NCI-H524 (cell line): ENCODE data around the gene MAP3K8.

Experiments used
- DNase-seq, 2 experiments: peaks; one replicate each; lab custom pipeline; 2025; lab: John Stamatoyannopoulos, UW

Gene MAP3K8

GRCh38 chr10:30490289-30491000 lies 56.5 kb downstream of the MAP3K8 start:
- DNase-seq = no peak

- DNase-seq = no peak
These were observed 57.4 kb downstream of the MAP3K8 start for GRCh38 chr10:30491204-30491915.

GRCh38 chr10:30491916-30492515 lies 58.0 kb downstream of the MAP3K8 start:
- DNase-seq = no peak

- DNase-seq = no peak
These were observed 59.9 kb downstream of the MAP3K8 start for GRCh38 chr10:30493609-30494530.

GRCh38 chr10:30494558-30494957 lies 60.6 kb downstream of the MAP3K8 start:
- no peak for DNase-seq

- no peak for DNase-seq
These were observed 61.7 kb downstream of the MAP3K8 start for GRCh38 chr10:30495687-30496086.

GRCh38 chr10:30499816-30500215 lies 65.8 kb downstream of the MAP3K8 start:
- no peak for DNase-seq

- DNase-seq = no peak
These were observed 66.5 kb downstream of the MAP3K8 start for GRCh38 chr10:30500534-30500933.

GRCh38 chr10:30500963-30501504 lies 67.0 kb downstream of the MAP3K8 start:
- no peak for DNase-seq

- no peak for DNase-seq
These were observed 68.5 kb downstream of the MAP3K8 start for GRCh38 chr10:30502266-30503060.

GRCh38 chr10:30503700-30504266 lies 69.8 kb downstream of the MAP3K8 start:
- DNase-seq = no peak

GRCh38 chr10:30505543-30506298 lies 71.7 kb downstream of the MAP3K8 start:
- no peak for DNase-seq

GRCh38 chr10:30509508-30509907 lies 75.5 kb downstream of the MAP3K8 start:
- DNase-seq = no peak

- no peak for DNase-seq
These were observed 76.4 kb downstream of the MAP3K8 start for GRCh38 chr10:30510184-30510931.

- DNase-seq = no peak
These were observed 77.1 kb downstream of the MAP3K8 start for GRCh38 chr10:30510932-30511700.
